ENCODE results near the gene ADISSP. TPM values are rescaled to one million over a fixed set of nuclear protein-coding genes. Genes with fewer than 3 reads are reported as not detected.

ADISSP gene
- total RNA-seq, 1 experiment from 2014 or later, result 99.4 TPM

DNA sequence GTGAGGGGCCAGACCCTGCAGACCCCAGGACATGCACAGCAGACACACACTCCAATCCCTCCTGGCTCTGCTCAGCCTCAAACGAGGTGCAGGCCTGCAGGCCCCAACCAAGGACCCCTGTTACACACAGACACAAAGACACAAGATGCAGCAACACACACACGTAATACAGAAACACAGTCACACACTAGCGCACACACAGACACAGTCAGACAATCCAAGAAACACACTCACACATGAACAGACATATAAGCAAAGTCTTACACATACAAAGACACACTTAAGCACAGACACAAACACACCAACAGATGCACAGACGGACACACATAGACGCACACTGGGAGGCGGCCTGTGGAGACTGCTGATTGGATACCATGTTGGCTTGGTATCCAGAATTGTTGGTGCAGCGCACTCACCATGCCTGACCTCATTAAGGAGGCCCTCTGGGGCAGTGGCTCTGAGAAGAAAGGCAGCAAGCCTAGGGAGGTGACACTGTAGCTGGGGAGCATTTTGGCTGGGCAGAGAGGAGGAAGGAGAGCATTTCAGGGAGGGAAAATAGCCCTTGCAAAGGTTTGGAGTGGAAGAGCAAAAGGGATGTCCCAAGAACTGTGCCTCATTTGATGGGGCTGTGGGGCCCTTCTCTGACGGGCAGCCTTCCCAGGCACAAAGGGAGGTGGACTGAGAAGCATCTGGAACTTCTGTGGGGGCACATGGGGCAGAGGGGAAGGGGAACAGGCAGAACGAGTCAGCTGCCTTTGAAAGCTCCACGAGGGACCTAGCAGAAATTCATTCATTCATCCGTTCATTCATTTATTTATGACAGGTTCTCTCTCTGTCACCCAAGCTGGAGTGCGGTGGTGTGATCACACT lies 36.5 kb downstream of the ADISSP start:
- no peak overlapping the region for H3K4me2 ChIP-seq (ENCODE audit: low read length)
- peaks cover 7 to 31% of the 10 kb centered on the region in 2 experiments for H3K4me1 ChIP-seq (ENCODE audit: control insufficient read depth in 1 of 2, insufficient read depth in 2 of 2, low read length in 2 of 2)
- CTCF ChIA-PET, result no interaction called here
- no peak for DNase-seq (ENCODE audit: low read depth, low spot score)
- H4K20me1 ChIP-seq (ENCODE audit: insufficient read depth), result no peaks in the 10 kb centered on the region
- H3K27me3 ChIP-seq (ENCODE audit: insufficient read depth, low read length), result 0 out of 2 replicates have a peak, but pooled peaks cover 8% of the 10 kb centered on the region
- no peaks in the 10 kb centered on the region for H3K36me3 ChIP-seq (ENCODE audit: control insufficient read depth in 1 of 2, insufficient read depth in 2 of 2, low read length in 2 of 2)
- no peak overlapping the region for H3K9ac ChIP-seq (ENCODE audit: low read length)
- H3K79me2 ChIP-seq (ENCODE audit: insufficient read depth, low read length), result no peaks in the 10 kb centered on the region
- intact Hi-C loops (cut with micrococcal nuclease), result no loop called here
- H3K9me2 ChIP-seq (ENCODE audit: insufficient read depth), result no peaks in the 10 kb centered on the region
- no peak overlapping the region for H3K4me3 ChIP-seq (replicated peaks in 1 of 2; ENCODE audit: low read depth in 1 of 2, low read length in 2 of 2)
- H2AFZ ChIP-seq (ENCODE audit: low read depth, low read length, poor library complexity, severe bottlenecking), result no peak overlapping the region
- POLR2A ChIA-PET, result no interaction called here
- ATAC-seq, result no peak
- H3K27ac ChIP-seq (ENCODE audit: low read depth, low read length), result no peak overlapping the region
- TF ChIP-seq SIN3A (IDR thresholded peaks at IDR 0.05; ENCODE audit: low read depth) (no peak), EZH2 (IDR thresholded peaks at IDR 0.05) (no peak), TCF7L2 (IDR thresholded peaks at IDR 0.05; ENCODE audit: borderline replicate concordance, extremely low read depth, insufficient read depth, insufficient read length) (no peak), ELF1 (IDR thresholded peaks at IDR 0.05; ENCODE audit: borderline replicate concordance, low read depth) (no peak), EZH2phosphoT487 (IDR thresholded peaks at IDR 0.05; ENCODE audit: borderline replicate concordance) (no peak), SP1 (IDR thresholded peaks at IDR 0.05; ENCODE audit: low read depth) (no peak), YY1 (IDR thresholded peaks at IDR 0.05; ENCODE audit: extremely low read depth, insufficient replicate concordance, low read depth, low read length) (no peak), RAD21 (IDR thresholded peaks at IDR 0.05; ENCODE audit: low read depth) (no peak), JUND (IDR thresholded peaks at IDR 0.05) (no peak), EGR1 (IDR thresholded peaks at IDR 0.05; ENCODE audit: low read depth) (no peak), ZFX (IDR thresholded peaks at IDR 0.05) (no peak), CEBPB (IDR thresholded peaks at IDR 0.05; ENCODE audit: low read depth) (no peak)
- TF ChIP-seq, protein P1, sequence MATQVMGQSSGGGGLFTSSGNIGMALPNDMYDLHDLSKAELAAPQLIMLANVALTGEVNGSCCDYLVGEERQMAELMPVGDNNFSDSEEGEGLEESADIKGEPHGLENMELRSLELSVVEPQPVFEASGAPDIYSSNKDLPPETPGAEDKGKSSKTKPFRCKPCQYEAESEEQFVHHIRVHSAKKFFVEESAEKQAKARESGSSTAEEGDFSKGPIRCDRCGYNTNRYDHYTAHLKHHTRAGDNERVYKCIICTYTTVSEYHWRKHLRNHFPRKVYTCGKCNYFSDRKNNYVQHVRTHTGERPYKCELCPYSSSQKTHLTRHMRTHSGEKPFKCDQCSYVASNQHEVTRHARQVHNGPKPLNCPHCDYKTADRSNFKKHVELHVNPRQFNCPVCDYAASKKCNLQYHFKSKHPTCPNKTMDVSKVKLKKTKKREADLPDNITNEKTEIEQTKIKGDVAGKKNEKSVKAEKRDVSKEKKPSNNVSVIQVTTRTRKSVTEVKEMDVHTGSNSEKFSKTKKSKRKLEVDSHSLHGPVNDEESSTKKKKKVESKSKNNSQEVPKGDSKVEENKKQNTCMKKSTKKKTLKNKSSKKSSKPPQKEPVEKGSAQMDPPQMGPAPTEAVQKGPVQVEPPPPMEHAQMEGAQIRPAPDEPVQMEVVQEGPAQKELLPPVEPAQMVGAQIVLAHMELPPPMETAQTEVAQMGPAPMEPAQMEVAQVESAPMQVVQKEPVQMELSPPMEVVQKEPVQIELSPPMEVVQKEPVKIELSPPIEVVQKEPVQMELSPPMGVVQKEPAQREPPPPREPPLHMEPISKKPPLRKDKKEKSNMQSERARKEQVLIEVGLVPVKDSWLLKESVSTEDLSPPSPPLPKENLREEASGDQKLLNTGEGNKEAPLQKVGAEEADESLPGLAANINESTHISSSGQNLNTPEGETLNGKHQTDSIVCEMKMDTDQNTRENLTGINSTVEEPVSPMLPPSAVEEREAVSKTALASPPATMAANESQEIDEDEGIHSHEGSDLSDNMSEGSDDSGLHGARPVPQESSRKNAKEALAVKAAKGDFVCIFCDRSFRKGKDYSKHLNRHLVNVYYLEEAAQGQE (IDR thresholded peaks at IDR 0.05; ENCODE audit: low read depth), result no peak
- TF ChIP-seq, protein P2, sequence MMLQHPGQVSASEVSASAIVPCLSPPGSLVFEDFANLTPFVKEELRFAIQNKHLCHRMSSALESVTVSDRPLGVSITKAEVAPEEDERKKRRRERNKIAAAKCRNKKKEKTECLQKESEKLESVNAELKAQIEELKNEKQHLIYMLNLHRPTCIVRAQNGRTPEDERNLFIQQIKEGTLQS (IDR thresholded peaks at IDR 0.05), result no peak
- TF ChIP-seq, protein P3, sequence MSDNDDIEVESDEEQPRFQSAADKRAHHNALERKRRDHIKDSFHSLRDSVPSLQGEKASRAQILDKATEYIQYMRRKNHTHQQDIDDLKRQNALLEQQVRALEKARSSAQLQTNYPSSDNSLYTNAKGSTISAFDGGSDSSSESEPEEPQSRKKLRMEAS (IDR thresholded peaks at IDR 0.05), result no peak
- RAD21 ChIA-PET (ENCODE audit: low non-redundant PET in 1 of 2, low total read pairs in 2 of 2, uncharacterized antibody in 2 of 2, unreplicated experiment in 2 of 2), result no interaction called here
- no peaks in the 10 kb centered on the region for H3K9me3 ChIP-seq (ENCODE audit: control insufficient read depth in 1 of 2, insufficient read depth in 1 of 2, low read depth in 1 of 2, low read length in 2 of 2)
- BruUV-seq (replicated peaks), result no TSS peak

All from HCT116 (cell line).